ENCODE results near the gene MRRF. TPM values are rescaled to one million over a fixed set of nuclear protein-coding genes. Genes with fewer than 3 reads are reported as not detected.

The MRRF gene
- total and polyA plus RNA-seq, 2 donors (not counting 1 experiment from before 2014, with no cell fraction given) = 36.8 to 37.3 TPM

GRCh38 chr9:122379340-122379739 is 114.7 kb downstream of the MRRF start:
- Histone ChIP-seq H3K4me3 (replicated peaks in 1 of 4; ENCODE audit: control extremely low read depth in 1 of 4, insufficient read depth in 1 of 4, low read depth in 3 of 4, low read length in 4 of 4) (no peak overlapping the region), H4K20me1 (ENCODE audit: control insufficient read depth, extremely low read depth, insufficient read depth, low read length) (no peaks in the 10 kb centered on the region), H3K9ac (ENCODE audit: insufficient read depth, low read length) (no peak overlapping the region), H2AFZ (ENCODE audit: low read length) (no peak overlapping the region), H3K27me3 (ENCODE audit: control insufficient read depth, insufficient read depth, low read length) (no peaks in the 10 kb centered on the region), H3K79me2 (ENCODE audit: control insufficient read depth, insufficient read depth, low read length) (no peaks in the 10 kb centered on the region), H3K4me1 (ENCODE audit: control insufficient read depth, extremely low read depth, insufficient read depth, low read length) (peaks cover 41% of the 10 kb centered on the region), H3K36me3 (ENCODE audit: control insufficient read depth, insufficient read depth, low read length) (peaks cover 3% of the 10 kb centered on the region), H3K27ac (ENCODE audit: insufficient read depth, low read length) (no peak overlapping the region), H3K4me2 (ENCODE audit: extremely low read depth, insufficient read depth, low read length) (no peak overlapping the region), H3K9me3 (ENCODE audit: control insufficient read depth, insufficient read depth, low read depth, low read length) (no peaks in the 10 kb centered on the region)
- TF ChIP-seq EZH2 (IDR thresholded peaks at IDR 0.05; ENCODE audit: low read length, missing control alignments) (no peak), CTCF (conservative IDR thresholded peaks at IDR 0.05 in 1 of 2, IDR thresholded peaks at IDR 0.05 in 1 of 2; ENCODE audit: low read depth in 1 of 2, low read length in 2 of 2) (peak; percentile 29 to 53)
- no peak for DNase-seq (ENCODE audit: low read depth in 2 of 2)

DNA sequence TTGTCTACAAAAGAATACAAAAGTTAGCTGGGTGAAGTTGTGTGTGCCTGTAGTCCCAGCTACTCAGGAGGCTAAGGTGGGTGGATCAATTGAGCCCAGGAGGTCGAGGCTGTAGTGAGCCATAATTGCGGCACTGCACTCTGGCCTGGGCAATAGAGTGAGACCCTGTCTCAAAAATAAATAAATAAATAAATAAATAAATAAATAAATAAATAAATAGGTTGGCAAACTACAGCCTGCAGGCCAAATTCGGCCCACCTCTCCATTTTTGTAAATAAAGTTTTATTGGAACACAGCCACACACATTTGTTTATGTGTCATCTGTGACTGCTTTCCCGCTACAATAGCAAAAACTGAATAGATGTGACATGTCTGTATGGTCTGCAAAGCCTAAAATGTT is 115.6 kb downstream of the MRRF start:
- Histone ChIP-seq H3K79me2 (ENCODE audit: control insufficient read depth, insufficient read depth, low read length) (no peaks in the 10 kb centered on the region), H3K4me3 (replicated peaks in 1 of 4; ENCODE audit: control extremely low read depth in 1 of 4, insufficient read depth in 1 of 4, low read depth in 3 of 4, low read length in 4 of 4) (no peak overlapping the region), H3K4me2 (ENCODE audit: extremely low read depth, insufficient read depth, low read length) (no peak overlapping the region), H3K27me3 (ENCODE audit: control insufficient read depth, insufficient read depth, low read length) (no peaks in the 10 kb centered on the region), H2AFZ (ENCODE audit: low read length) (no peak overlapping the region), H3K9me3 (ENCODE audit: control insufficient read depth, insufficient read depth, low read depth, low read length) (no peaks in the 10 kb centered on the region), H3K36me3 (ENCODE audit: control insufficient read depth, insufficient read depth, low read length) (peaks cover 3% of the 10 kb centered on the region), H3K27ac (ENCODE audit: insufficient read depth, low read length) (no peak overlapping the region), H3K4me1 (ENCODE audit: control insufficient read depth, extremely low read depth, insufficient read depth, low read length) (peaks cover 37% of the 10 kb centered on the region), H3K9ac (ENCODE audit: insufficient read depth, low read length) (no peak overlapping the region), H4K20me1 (ENCODE audit: control insufficient read depth, extremely low read depth, insufficient read depth, low read length) (no peaks in the 10 kb centered on the region)
- TF ChIP-seq EZH2 (IDR thresholded peaks at IDR 0.05; ENCODE audit: low read length, missing control alignments) = no peak
- TF ChIP-seq CTCF (conservative IDR thresholded peaks at IDR 0.05 in 1 of 2, IDR thresholded peaks at IDR 0.05 in 1 of 2; ENCODE audit: low read depth in 1 of 2, low read length in 2 of 2) = no peak
- no peak for DNase-seq (ENCODE audit: low read depth in 2 of 2)

Other genes starting within 250 kb of the MRRF start
- gene TTLL11, start 171.6 kb upstream of the MRRF start, total RNA-seq = 3.9 and 4.8 TPM in 2 replicates
- gene TTLL11, start 171.6 kb upstream of the MRRF start, polyA plus RNA-seq = 3.9 and 5.4 TPM in 2 replicates
- 26.6 and 29.0 TPM in 2 replicates for gene NDUFA8, start 105.1 kb upstream of the MRRF start, total RNA-seq
- 90.2 and 105 TPM in 2 replicates for gene NDUFA8, start 105.1 kb upstream of the MRRF start, polyA plus RNA-seq
- 0.33 and 0.51 TPM in 2 replicates for gene MORN5, start 105.0 kb upstream of the MRRF start, total RNA-seq
- not detected in 2 replicates for gene MORN5, start 105.0 kb upstream of the MRRF start, polyA plus RNA-seq
- gene LHX6, start 35.9 kb upstream of the MRRF start, total RNA-seq = not detected in 2 replicates
- 0.09 TPM in 1 of 2 replicates, not detected in the other for gene LHX6, start 35.9 kb upstream of the MRRF start, polyA plus RNA-seq
- gene RBM18, start within 50 bp of the MRRF start, total RNA-seq = 9.5 and 11.2 TPM in 2 replicates
- gene RBM18, start within 50 bp of the MRRF start, polyA plus RNA-seq = 18.3 and 25.1 TPM in 2 replicates
- 8.0 and 13.4 TPM in 2 replicates for gene PTGS1, start 106.1 kb downstream of the MRRF start, total RNA-seq
- gene PTGS1, start 106.1 kb downstream of the MRRF start, polyA plus RNA-seq = 52.9 and 86.5 TPM in 2 replicates
- not detected in 2 replicates for gene OR1J1, start 213.0 kb downstream of the MRRF start, total RNA-seq
- not detected in 2 replicates for gene OR1J1, start 213.0 kb downstream of the MRRF start, polyA plus RNA-seq
- gene OR1J2, start 245.9 kb downstream of the MRRF start, total RNA-seq = 0.26 and 0.33 TPM in 2 replicates
- 0.19 and 0.23 TPM in 2 replicates for gene OR1J2, start 245.9 kb downstream of the MRRF start, polyA plus RNA-seq

Measured in fibroblast of lung (primary cell).